ENCODE data around the gene CTNNA2. TPM values are rescaled to one million over a fixed set of nuclear protein-coding genes. Genes with fewer than 3 reads are reported as not detected.

CTNNA2 gene
- total RNA-seq, 1 donor from 2014 or later, result 2.9 TPM

- Mint-ChIP-seq H3K4me1 (peaks cover 19% of the 10 kb centered on the region), H3K27me3 (ENCODE audit: low read depth) (no peaks in the 10 kb centered on the region), H3K4me3 (no peak overlapping the region), H3K9me3 (peaks cover 3% of the 10 kb centered on the region), H3K27ac (ENCODE audit: unreplicated experiment) (no peak overlapping the region), H3K36me3 (ENCODE audit: low read depth) (no peaks in the 10 kb centered on the region)
- TF ChIP-seq, protein P1, sequence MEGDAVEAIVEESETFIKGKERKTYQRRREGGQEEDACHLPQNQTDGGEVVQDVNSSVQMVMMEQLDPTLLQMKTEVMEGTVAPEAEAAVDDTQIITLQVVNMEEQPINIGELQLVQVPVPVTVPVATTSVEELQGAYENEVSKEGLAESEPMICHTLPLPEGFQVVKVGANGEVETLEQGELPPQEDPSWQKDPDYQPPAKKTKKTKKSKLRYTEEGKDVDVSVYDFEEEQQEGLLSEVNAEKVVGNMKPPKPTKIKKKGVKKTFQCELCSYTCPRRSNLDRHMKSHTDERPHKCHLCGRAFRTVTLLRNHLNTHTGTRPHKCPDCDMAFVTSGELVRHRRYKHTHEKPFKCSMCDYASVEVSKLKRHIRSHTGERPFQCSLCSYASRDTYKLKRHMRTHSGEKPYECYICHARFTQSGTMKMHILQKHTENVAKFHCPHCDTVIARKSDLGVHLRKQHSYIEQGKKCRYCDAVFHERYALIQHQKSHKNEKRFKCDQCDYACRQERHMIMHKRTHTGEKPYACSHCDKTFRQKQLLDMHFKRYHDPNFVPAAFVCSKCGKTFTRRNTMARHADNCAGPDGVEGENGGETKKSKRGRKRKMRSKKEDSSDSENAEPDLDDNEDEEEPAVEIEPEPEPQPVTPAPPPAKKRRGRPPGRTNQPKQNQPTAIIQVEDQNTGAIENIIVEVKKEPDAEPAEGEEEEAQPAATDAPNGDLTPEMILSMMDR (conservative IDR thresholded peaks at IDR 0.05), result no peak
- no peak for DNase-seq (ENCODE audit: low read depth, low spot score)
Observed at GRCh38 chr2:80519121-80519643, 1006.3 kb downstream of the CTNNA2 start.

DNA sequence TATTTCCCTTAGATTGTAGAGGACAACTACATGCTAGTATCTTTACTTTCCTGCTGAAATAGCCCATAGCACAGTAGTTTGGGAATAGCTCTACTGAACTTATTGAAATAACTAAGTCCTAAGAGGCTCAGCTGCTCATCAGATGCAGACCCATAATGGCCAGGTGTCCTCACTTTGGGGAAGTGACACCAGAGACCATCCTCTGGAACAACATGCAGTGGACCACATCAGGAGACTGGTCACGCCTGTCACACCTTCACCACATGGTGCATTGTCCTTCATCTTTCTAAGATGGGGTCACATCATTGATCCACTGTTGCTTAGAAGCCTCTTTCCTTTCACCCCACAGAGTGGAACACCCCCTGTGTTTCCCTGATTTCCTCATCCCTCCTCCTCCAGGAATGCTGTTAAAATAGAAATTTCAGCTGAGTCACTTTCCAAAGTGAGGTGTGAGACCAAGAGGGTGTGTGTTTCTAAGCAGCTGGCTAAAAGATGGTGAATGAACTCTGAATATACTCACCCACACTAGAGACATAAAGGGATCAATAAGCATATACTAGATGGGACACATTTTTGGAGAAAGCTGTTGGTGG is 1006.9 kb downstream of the CTNNA2 start:
- Mint-ChIP-seq H3K27ac (ENCODE audit: unreplicated experiment) (no peak overlapping the region), H3K36me3 (ENCODE audit: low read depth) (no peaks in the 10 kb centered on the region), H3K4me1 (peaks cover 19% of the 10 kb centered on the region), H3K4me3 (no peak overlapping the region), H3K27me3 (ENCODE audit: low read depth) (no peaks in the 10 kb centered on the region), H3K9me3 (peaks cover 3% of the 10 kb centered on the region)
- no peak for DNase-seq (ENCODE audit: low read depth, low spot score)
- TF ChIP-seq, protein P1 (conservative IDR thresholded peaks at IDR 0.05), result no peak

- H3K27me3 Mint-ChIP-seq (ENCODE audit: low read depth), result no peaks in the 10 kb centered on the region
- DNase-seq (ENCODE audit: low read depth, low spot score), result no peak
- H3K4me3 Mint-ChIP-seq, result no peak overlapping the region
- H3K9me3 Mint-ChIP-seq, result no peaks in the 10 kb centered on the region
- H3K27ac Mint-ChIP-seq (ENCODE audit: unreplicated experiment), result no peak overlapping the region
- no peaks in the 10 kb centered on the region for H3K4me1 Mint-ChIP-seq
- TF ChIP-seq, protein P1 (conservative IDR thresholded peaks at IDR 0.05), result no peak
- H3K36me3 Mint-ChIP-seq (ENCODE audit: low read depth), result no peaks in the 10 kb centered on the region
Observed at GRCh38 chr2:80525152-80525551, 1012.3 kb downstream of the CTNNA2 start.

- Mint-ChIP-seq H3K36me3 (ENCODE audit: low read depth) (no peaks in the 10 kb centered on the region), H3K4me3 (no peak overlapping the region)
- DNase-seq (ENCODE audit: low read depth, low spot score), result no peak
Observed at GRCh38 chr2:80527119-80527518, 1014.3 kb downstream of the CTNNA2 start.

DNA sequence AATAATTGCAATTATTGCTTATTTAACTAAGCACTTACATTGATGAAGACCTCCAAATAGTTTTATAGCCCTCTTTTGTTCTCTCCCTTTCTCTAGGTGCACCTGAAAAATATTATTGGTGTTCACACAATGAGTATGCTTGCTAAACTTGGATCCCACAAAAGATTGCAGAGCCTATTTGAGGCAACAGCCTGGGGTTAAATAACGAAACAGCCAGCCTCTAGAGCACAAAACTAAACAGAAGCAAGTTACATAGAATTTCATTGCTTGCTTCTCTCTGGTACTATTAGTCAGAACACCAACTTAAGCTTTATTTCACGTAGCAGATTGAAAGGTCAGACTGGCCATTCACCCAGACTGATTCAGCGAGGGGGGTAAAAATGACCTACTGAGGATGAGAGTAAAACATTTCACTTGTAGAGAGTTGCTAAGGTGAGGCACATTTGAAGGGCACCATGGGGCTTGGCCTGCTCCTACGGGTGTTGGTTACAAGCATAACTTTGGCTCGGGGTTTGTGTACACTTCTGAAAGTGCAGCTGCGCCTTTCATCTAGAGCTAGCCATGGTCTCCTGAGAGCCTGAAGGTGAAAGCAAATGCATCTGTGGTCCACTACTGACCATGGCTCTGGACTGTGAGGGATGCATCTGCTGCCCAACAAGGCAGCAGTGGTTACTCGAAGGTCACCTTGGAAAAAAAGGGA is 1016.8 kb downstream of the CTNNA2 start:
- Mint-ChIP-seq H3K27me3 (ENCODE audit: low read depth) (no peaks in the 10 kb centered on the region), H3K4me1 (no peaks in the 10 kb centered on the region), H3K9me3 (peaks cover 5% of the 10 kb centered on the region), H3K4me3 (no peak overlapping the region), H3K27ac (ENCODE audit: unreplicated experiment) (no peak overlapping the region), H3K36me3 (ENCODE audit: low read depth) (no peaks in the 10 kb centered on the region)
- TF ChIP-seq, protein P1 (conservative IDR thresholded peaks at IDR 0.05), result no peak
- DNase-seq (ENCODE audit: low read depth, low spot score), result no peak

More at GRCh38 chr2:80527119-80527518, 1014.3 kb downstream of the CTNNA2 start:
- TF ChIP-seq, protein P1 (conservative IDR thresholded peaks at IDR 0.05), result no peak
- no peaks in the 10 kb centered on the region for H3K27me3 Mint-ChIP-seq (ENCODE audit: low read depth)
- no peaks in the 10 kb centered on the region for H3K4me1 Mint-ChIP-seq
- H3K9me3 Mint-ChIP-seq, result peaks cover 5% of the 10 kb centered on the region
- H3K27ac Mint-ChIP-seq (ENCODE audit: unreplicated experiment), result no peak overlapping the region
